ENCODE measurements around the gene UXS1.

UXS1 gene

DNA sequence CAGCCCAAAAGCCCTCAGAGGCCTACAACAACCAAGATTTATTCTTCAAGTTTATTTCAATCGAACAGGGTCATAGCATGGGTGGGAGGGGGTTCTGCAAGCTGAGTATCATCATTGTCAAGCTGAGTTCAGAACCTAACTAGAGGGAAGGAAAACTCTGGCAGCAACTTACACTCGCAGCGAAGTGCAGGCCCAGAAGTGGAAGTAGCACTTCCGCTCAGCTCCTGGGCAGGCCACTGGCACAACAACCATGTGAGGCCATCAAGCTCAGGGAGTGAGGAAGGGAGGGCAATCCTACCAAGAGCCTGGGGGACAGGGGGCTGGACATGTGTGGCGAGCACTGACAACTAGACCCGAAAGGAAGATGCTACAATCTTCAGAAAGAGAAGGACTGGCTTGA lies 4.8 kb downstream of the UXS1 start:
- no peak for DNase-seq (ENCODE audit: low spot score)

DNA sequence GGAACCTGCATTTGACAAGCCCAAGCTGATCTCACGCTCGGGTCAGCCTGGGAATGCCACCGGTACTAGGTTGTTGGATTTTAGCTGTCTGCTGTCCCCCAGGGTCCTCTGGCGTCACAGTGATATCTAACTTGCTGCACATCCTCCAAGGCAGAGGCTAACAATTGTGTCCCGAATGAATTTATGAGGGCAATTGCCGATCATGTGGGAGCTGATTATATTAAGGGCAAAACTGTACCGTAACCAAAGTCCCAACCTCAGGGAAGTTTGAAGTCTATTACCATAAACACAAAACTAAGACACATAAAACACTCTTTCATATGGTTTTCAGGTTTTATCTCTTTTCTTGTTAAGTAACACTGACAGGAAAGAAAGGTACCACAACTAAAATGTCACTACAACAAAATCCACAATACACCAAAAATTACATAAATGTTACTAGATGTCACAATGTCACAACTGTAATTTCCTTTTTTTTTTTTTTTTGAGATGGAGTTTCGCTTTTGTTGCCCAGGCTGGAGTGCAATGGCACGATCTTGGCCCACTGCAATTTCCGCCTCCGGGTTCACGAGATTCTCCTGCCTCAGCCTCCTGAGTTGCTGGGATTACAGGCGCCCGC lies 6.7 kb downstream of the UXS1 start:
- DNase-seq (ENCODE audit: low spot score) = no peak

DNA sequence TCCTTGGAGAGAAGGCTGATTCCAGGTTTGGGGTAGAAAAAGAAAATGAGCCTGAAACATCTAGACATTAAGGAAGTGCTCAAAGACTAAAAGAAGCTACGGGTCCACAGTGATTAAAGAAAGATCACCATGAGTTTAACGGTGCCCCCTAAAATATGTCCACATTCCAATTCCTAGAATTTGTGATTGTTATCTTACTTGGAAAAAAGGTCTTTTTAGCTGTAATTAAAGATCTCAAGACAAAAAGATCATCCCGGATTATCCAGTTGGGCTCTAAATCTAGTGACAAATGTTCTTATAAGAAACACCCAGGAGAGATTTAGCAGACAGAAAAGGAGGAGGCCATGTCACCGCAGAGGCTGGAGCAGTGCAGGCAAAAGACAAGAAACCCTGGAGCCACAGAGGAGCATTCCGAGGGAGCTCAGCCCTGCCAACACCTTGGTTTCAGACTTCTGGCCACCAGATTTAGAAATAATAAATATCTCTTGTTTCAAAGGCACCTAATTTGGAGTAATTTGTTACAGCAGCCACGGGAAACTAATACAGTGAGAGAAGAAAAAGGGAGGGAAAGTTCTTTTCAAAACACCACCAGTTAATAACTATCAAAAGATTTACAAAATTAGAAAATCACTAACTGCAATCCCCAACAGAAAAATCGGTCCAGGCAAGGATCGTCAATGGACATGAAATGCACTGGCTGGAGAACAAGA lies 8.5 kb downstream of the UXS1 start:
- no peak for DNase-seq (ENCODE audit: low spot score)

DNA sequence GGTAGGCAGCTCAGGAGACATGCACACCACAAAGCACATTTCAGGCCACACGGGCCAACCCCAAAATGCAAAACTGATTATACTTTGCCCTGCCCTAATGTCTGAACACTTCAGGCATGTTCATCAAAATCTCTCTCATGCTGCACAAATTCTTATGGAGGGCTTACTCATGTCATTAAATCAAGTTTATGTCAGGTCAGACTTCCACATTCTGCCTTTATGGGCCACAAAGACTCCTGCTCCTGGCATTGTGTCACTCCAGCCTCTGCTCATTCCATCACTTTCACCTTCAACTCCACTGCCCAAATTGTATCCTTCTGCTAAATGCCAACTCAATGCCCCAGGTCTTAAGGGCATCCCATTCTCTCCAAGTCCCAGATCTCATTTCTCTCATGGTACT lies 9.2 kb downstream of the UXS1 start:
- DNase-seq (ENCODE audit: low spot score) = no peak

DNA sequence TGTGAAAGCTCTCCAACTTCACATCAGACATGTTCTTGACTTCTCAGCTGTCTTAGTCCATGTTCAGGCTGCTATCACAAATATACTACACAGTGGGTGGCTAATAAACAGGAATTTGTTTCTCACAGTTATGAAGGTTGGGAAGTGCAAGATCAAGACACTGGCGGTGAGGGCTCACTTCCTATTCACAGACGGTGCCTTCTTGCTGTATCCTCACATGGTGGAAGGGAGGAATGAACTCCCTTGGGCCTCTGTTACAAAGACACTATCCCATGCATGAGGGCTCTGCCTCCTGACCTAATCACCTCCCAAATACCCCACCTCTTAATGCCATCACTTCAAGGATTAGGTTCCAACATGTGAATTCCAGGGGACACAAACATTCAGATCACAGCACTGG lies 9.7 kb downstream of the UXS1 start:
- no peak for DNase-seq (ENCODE audit: low spot score)

DNA sequence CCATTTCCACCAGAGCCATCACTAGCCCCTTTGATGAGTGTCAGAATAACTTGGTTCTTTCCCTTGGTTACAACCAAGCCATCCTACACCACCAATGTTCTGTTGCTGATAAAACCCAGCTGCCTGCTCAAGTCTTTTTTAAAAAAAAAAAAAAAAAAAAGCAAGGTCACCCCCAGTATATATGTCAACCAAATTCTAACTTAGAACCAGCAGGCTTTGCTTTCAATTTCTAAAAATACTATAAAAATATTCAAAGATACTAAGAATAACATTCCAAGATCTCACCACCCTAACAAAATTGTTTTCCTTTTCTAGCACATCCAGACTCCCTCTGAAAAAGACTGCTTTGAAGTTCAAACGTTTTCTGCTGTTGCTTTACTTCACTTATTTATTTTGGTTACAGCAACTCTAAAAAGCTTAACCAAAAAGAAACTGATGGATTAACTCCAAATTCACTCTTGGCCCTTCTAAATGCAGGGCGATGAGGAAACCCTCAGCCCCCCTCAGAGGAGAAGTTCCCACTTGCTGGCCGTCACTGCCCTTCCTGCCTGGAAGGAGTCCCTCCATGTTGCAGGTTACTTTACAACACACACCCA lies 10.9 kb downstream of the UXS1 start:
- DNase-seq (ENCODE audit: low spot score) = no peak

DNA sequence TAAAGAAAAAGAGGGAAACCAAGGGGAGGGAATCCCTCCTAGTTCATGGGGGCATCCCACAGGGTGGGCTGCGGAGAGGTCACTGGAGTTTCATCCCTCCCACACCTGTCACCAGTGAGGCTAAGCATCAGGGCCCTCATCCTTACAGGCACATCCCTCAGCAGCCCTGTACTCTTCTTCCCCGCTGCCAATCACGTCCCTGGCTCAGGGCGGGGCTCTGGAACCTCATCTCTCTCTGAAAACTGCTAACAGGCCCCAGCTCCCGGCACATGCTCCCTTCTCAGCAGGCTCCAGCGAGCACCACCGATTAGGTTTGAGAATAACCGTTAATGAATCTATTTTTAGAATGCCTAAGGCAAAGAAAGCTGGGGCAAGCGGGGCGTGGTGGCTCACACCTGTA lies 13.0 kb downstream of the UXS1 start:
- no peak for DNase-seq (ENCODE audit: low spot score)

DNA sequence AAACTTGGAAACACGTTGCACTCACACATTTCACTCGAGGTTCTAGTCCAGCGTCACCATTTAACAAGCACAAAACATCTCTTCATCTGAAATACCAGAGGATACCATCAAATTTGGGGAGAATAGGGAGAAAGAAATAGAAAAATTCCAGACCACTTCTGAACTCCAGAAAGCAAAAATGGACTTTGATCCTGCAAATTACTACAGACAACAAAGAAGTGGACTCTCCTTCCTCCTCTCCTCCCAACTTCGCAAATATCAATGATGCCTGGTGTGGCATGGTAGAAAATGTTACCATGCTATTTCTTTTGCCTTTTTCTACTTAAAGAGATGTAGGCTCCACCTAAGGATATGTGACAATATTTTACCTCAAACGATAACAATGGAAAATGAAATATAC lies 13.5 kb downstream of the UXS1 start:
- DNase-seq (ENCODE audit: low spot score) = no peak

DNA sequence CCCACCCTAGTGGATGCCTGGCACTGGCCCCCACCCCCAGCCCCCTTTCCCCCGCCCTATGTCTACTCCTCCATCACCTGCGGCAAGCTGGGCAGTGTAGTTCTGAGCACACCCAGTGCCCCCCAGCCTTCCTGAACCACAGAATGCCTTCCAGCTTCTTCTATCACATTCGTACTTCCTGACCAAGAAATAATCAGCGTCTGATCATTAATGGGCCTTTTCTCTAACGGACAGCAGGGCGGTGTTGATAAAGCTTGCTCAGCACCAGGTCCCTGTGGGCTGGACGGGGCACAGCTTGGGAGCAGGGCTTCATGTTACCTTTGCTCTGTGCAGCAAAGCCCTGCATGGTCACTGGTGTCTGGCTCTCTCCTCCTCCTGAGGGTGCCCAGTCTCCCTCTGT lies 15.4 kb downstream of the UXS1 start:
- no peak for DNase-seq (ENCODE audit: low spot score)

DNA sequence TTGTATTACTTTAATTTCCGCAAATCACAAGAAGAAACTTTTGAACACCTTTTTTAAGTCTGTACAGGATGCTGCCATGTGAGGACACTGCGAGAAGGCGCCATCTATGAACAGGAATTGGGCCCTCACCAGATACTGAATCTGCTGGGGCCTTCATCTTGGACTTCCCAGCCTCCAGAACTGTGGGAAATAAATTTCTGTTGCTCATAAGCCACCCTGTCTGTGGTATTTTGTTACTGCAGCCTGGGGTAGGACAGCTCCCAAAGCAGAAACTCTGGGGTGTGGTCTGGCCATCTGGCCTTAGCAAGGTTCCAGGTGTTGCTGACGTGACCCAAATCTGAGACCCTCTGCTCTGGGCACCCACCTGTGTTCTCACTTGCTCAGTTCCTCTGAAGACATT lies 16.5 kb downstream of the UXS1 start:
- no peak for DNase-seq (ENCODE audit: low spot score)

DNA sequence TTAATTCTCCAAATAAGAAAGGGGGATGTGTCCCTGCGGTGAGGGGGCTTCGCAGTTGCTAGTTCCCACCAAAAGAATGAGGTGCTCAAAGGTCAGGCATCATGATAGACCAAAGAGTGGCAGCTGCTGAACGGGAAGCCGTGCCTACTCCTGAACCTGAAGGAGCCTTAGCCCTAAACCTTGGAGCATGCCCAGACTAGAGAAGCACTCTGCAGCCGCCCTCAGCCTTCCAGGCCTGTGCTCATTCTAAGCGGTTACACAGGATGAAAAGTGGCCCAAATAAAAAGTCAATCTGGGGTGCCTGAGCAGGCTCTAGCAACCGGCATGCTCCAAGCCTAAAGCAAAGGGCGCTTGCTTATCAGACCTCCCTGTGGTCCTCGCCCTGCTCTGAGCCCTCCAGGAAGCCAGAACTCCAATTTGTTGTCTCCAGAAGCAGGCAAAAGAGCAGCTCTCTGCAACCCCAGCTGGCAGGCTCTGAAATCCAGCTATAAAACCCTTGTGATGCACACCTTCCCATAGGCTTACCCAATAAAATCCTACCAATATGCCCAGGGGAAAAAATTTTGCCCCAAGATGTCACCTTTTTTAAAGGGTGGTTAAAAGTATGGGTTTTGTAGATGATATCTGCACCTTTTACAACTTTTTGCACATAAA lies 17.5 kb downstream of the UXS1 start:
- no peak for DNase-seq (ENCODE audit: low spot score)

DNA sequence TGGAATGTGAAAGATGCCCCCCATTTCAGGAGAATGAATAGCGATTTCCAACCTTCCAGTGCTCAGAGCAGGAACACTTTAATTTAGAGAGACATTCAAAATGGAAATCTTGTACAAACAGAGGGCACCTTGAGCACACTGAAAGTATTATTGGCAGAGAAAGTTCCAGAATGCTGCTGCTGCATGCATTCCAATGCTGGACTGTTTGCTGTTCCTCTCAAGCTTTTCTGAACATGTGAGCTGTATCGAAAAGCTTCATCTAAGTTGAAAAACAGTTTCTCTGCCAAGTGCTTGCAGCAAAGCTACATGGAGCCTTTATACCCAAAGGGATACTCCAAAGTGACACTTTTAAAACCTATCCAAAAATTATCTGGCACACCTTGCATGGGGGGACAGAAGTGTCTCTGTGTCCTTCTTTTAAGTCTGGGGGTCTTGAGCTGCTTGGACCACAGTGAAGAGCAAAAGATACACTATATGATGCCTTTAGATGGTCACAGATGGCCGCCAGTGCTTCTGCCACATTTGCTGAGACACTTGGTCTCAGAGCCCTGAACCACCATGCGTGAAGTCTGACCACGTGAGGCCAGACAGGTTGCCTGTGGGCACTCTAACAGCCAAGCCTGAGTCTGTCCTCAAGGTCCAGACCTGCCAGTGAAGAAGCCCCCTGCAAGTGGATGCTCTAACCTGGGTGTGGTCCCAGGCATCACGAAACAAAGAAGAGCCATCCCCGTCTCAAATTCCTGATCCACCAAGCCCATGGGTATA lies 18.8 kb downstream of the UXS1 start:
- no peak for DNase-seq (ENCODE audit: low spot score)

DNA sequence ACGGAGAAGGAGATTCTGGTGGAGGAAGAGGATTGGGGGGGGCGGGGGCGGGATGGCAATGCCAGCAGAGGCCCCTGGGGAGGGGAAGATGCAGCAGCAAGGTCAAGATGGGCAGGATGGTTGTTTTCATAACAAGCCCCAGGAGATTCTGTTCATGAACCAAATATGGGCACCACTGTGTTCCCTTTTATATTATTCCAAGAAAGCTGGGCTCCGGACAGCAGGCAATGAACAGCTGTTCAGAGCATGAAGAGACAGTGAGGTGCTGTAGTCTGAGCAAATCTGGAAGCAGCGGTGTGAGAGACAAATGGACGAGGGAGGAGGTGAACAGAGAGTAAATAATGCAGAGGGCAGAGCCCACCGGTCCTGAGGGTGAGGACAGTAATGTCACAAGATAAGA lies 20.0 kb downstream of the UXS1 start:
- DNase-seq (ENCODE audit: low spot score) = no peak

DNA sequence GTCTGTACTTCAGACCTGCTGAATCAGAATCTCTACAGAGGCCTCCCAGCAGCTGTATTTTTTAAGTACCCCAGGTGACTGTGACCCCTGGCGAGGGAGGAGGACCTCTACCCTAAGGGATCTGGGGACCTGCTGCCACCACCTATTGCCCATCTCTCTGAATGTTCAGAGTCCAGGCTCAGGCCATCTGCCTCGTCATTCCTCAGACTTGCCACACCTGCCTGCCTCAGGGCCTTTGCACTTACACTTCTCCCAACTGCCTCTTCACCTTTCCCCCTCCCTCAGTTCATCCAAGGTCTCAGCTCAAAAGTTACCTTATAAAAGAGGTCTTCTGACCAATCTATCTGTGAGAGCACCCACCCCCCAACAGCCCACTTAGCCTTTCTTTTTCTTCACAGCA lies 21.5 kb downstream of the UXS1 start:
- DNase-seq (ENCODE audit: low spot score) = no peak

DNA sequence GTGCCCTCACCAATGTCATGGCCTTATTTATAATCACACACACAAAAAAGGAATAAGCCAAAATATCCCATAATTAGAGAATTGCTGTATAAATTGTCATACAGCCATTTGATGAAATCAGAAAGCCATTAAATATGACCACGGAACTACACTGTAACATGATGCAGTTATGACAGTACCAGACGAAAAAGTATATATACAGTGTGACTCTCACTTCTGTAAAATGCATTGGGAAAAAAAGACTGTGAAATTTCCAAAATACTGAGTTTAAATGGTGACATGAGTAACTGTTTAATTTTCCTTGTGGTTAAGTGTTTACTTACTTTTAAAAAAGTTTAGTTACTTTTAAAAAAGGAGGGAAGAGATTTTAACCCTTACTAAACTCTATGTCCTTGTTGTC lies 25.4 kb downstream of the UXS1 start:
- DNase-seq (ENCODE audit: low spot score) = no peak

DNA sequence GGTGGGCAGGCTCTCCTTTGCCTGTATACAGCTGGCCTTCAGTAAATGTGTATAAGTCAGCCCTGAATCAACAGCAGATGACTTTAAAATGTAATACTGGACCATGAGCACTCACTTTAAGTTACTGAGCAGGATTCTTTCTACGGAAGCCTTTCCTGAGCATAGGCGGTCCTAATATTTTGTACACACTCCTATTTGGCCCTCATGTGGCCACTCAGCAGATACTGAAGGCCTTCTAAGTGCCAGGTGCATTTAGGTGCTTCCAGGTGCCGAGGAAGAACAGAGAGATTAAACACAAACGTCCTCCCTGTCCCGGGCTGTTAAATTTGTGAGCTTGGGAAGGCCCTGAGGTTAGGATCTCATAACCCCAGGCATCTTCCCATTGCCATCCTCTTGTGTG lies 27.0 kb downstream of the UXS1 start:
- DNase-seq (ENCODE audit: low spot score) = no peak

DNA sequence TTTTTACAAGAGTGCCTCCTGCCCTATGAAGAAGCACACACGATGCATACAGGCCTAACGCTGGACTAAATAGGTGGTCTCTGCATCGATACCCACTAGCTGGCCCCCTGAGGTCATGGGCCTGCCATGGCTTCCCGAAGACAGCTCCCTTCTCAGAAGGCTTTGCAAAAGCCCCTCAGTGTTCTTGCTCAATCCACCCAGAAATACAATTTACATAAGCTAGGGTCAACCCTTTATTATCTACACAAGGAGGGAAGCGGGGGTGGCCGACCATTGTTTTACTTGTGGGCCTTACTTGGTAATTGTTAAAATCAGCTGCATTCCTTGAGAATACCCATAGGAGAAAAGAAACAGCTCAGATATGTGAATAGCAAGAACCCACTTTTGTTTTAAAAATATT lies 28.5 kb downstream of the UXS1 start:
- DNase-seq (ENCODE audit: low spot score) = no peak

DNA sequence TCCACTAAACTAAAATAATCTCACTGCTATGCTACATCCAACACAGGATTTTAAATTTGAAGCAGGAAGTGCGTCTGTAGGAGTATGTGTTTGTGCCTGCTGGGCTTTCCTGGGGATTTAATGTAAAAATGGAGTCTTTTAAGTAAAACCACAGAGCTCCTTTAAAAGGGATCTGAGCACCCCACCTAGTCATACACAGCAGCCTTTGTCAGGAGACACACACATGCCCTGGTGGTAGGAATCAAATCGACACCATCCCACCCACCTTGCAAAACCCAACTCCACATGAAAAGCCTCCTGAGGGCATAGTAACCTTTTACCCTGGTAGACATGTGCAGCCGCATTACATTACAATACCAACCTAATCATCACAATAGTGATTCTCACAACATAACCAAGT lies 29.1 kb downstream of the UXS1 start:
- no peak for DNase-seq (ENCODE audit: low spot score)

DNA sequence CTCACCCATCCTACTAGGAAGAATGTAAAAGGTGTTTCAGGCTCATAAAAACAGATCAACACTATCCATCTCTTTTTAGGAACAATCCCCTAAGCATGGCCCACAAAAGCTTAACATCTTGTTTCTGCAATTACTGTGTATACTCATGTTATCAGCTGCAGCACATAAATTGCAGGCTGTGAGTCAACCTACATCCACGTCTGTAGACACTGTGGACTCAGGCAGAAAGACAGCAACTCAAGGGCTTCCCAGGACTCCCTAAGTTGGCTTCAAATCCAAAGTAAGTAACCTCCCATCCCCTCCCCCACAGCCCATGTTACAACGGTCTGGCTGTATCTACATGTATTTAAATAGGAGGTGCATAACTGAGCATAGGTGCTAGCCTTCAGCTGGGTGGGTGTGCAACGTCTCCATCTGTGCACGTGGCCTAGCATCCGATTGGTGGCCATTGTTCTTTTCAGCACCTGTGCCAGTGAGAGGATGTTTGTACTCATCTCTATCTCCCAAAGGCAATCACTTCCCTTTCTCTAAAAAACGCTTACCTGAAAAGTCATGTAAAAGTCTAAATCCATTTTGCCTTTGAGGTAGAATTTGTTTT lies 30.1 kb downstream of the UXS1 start:
- DNase-seq (ENCODE audit: low spot score) = no peak

DNA sequence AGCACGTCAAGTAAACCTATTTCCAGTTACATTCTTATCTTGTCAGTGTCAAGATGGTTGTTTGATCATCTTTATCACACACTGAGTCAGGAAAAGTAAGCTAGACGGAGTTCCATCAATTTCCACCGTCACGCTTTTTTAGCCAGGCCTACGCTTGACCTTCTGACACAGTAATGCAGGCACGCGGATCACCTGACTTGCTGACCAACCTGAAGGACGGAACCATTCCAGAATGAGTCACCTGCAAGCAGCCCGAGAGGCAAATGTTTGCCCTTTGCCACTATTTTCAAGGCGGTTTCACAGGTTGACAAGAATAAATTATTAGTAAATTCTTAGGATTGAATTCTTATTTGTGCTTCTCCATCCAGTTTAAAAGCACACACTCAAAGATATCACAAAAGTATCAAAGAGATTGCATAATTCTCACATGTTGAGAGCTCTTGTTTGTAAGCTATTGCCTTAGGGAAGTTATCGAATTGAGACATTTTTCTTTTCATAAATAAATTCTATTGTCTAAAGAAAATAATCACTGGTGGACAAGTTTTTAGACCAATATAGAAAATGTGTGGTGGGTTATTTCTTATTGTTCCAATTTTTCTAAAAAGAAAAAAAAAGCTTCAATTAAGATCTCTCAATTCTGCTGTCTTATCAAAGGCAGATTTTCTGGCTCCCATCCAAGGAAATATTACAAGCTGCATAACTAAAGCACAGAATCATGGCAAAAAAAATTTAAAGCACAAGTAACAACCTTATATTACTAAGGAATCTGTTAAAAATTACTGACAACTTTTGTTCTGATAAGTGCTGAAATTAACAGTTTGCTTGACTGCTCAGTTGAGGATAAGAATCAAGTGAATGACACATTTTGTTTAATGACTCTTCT lies 31.9 kb downstream of the UXS1 start:
- no peak for DNase-seq (ENCODE audit: low spot score)

DNA sequence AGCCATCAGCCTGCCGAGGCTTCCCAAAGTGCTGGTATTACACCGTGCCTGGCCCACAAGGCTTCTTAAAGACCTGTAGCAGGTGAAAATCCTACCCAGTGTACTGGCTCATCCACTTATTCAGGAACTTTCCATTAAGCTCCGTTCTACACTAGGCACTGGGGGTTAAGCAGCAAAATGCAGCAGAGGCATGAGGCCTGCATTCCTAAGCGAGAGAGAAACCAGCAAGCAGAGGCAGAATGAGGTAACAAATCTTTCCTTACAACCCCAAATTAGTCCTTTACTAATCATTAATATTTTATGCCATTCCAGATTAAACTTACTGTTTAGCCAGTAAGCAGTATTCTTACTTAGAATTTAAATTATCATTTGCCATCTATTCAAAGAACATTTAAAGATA lies 32.8 kb downstream of the UXS1 start:
- no peak for DNase-seq (ENCODE audit: low spot score)
